SW 1271 (cell line): ENCODE results near the gene SHISA2.

Experiments used
- DNase-seq, 2 experiments: peaks; one replicate each; lab custom pipeline; 2025; lab: John Stamatoyannopoulos, UW

The SHISA2 gene

DNA sequence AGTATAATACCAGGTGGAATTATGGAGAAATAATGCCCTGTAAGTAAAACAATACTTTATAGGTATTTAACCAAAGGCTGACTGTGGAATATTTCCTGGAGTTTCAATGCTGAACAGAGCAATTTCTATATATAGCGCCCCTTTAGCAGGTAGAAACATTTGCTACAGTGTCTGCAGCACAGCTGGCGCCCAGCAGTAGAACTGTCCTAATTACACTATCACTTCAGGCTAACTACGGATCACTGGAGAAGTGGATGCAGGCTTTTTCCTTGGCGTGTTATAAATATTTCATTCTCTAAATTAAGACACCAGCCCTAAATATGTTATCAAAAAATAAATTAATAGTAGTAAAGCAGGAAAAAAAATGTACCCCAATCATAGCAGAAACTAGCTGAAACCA is 3.1 kb downstream of the SHISA2 start:
- no peak for DNase-seq

DNA sequence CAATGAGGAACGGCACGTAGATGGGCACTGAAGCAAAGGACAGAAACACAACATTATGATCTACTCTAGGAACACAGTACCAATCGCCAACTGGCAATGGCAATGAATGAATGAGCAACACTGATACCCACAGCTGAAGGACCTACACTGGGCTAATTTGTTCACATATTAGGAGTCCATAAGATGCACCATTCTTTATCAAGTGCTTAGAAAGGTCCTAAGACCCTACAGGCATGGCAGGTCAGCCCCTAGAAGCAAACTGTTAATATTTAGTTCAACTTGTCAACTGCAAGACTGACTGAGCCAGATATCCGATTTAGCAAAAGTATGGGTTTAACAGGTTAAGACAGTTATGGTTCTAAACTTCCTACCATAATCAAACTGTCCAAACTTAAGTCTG is 4.8 kb downstream of the SHISA2 start:
- no peak for DNase-seq

DNA sequence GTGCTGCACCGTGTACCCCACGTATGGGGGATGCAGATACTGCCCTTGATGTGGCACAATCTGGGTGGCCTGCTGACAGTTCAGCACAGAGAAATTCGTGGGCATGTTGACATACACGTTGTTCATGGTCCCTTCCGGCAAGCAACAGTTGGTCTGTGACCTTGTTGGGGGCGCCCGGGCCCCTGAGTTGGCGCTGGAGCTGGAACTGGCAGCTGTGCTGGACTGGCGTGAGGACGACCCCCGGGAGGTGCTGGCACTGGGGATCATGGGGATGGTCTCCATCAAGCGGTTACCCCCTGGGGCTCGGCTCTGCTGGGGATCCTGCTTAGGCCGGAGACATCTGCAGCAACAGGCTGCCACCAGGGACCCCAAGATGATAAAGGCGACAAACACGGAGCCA is 5.2 kb downstream of the SHISA2 start:
- DNase-seq, result no peak

DNA sequence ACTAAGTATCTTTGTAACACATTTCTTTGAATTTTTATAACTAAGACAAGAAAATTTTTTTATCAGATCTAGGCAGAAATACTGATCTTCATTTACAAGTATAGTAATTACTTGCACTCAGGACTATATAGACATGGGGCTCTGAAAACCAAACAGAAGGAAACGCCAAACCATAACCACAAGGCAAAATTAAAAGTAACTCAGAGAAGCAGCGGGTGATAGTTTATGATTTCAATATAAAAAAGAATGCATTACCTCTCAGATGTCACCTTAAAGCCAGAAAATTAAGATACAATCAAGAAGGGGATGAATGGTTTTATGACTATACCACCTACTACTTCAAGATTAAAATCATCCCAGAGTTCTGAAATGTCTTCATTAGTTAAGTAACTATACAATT is 6.7 kb downstream of the SHISA2 start:
- no peak for DNase-seq

DNA sequence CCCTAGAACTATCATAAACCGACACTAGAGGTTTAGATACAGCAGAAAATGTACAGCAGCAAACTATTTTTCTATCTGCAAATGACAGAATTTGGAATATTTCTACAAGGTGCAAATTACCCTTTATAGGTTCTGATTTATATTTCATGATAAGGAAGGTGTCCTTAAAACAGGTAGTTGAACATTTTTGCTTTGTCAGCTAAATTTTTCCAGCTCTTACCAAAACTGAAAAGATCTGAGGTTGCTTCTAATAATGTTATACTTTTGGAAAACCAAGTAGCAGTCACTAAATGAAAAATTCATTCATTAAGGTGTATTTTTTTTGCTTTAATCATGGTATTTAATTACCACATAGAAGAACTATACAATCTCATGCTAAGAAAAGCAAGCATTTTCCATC is 9.0 kb downstream of the SHISA2 start:
- no peak for DNase-seq

DNA sequence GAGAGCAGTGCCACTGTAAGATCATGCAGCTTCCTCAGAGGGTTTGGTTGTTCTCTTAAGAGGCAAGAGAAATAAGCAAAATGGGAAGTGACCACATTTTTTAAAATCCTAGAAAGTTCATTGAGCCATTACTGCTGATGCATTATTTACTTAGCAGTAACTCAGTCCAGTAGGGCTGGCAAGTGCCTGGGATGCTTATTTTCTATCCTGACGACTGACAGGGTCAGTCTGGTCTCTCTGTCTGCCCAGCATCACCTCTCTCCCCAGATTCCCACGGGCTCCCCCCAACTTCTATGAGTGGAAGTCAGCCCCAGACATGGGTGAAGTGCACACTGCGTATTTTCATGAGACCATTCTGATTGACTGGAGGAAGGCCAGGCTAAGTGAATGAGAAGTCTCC is 10.4 kb downstream of the SHISA2 start:
- DNase-seq, result no peak

DNA sequence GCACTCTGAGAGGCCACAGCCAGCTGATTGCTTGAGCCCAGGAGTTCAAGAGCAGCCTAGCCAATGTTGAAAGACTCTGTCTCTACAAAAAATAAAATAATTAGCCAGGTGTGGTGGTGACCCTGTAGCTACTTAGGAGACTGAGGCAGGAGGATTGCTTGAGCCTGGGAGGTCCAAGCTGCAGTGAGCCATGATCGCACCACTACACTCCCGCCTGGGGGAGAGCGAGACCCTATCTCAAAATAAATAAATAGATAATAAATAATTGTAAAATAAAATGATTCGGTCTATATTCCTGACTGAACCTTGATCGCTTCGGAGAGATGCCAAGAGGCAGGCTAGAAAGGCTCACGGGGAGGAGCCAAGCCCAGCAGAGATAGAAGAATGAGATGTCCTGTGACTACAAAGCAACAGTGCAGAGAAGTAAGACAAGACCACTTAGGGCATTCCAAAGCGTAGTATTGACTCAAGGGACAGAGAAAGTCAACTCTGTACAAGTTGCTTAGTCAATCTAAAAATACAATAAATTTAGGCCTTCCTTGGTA is 12.8 kb downstream of the SHISA2 start:
- DNase-seq, result no peak

DNA sequence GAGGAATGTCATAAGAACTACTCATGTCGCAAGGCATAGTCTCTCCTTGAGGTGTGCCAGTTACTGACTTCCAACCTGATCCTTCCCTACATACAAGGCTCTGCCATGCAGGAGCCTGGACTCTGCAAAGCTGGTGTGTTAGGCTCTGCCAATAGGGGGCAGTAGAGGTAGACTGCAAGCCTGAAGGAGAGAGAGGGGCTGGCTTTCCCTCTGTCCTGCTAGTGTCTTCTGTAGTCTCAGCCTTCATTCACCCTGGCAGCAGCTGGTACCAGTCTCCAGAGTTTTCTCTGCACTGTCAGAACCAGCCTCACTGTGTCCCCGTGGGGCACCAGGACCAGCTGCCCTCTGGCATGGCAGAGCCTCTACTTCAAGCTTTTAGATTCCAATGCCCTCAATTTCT is 14.5 kb downstream of the SHISA2 start:
- peak in 1 of 2 experiments; percentile 11 for DNase-seq

DNA sequence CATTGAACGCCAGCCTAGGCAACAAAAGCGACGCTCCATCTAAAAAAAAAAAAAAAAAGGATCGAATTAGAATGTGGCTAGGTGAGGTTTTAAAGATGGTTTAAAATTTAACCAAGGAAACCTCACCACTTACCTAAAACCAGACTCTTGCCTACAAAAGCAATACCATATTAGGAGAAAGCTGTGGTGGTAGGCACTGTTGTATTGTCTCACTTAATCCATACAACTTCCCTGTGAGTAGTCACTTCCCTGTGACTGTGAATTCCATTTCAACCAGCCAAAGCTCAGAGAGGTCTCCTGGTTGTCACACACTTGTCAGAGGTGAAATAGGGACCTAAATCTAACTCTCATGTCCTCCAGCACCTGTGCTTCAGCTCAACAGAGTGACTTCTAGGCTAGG is 15.4 kb downstream of the SHISA2 start:
- no peak for DNase-seq

DNA sequence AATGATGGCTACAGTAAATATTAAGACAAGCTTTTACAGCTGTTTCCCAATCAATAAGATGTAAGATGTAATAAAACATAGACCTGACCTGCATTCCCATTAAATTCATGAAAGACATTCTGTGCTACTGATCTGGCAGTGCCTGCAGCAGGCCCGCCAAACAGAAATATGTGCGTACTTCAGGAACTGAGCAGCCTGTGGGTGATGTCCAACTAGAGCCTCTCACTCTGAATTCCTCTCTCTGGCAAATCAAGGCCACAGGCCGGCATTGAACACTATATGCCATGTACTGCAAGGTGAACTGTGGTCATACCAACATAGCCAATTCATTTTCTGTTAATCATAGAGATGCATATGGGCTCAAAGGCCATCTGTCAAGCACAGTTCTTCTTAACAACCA is 17.8 kb downstream of the SHISA2 start:
- DNase-seq, result no peak

DNA sequence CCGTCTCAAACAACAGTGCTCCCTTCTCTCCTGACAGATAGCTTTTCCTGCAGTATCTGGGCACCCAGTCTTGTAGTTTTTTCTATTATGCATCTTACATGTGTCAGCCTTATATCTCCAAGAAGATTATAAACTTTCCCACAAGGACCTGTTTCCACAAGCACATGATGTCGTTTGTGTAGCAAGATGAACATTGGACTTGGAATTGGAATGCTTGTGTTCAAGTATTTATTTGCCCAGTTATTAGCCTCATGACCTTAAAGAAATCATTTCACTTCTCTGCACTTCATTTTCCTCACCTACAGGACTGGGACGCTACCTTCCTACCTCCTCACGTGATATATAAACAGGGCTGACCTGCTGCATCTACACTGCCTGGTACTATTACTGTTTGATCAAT is 21.5 kb downstream of the SHISA2 start:
- DNase-seq, result no peak

DNA sequence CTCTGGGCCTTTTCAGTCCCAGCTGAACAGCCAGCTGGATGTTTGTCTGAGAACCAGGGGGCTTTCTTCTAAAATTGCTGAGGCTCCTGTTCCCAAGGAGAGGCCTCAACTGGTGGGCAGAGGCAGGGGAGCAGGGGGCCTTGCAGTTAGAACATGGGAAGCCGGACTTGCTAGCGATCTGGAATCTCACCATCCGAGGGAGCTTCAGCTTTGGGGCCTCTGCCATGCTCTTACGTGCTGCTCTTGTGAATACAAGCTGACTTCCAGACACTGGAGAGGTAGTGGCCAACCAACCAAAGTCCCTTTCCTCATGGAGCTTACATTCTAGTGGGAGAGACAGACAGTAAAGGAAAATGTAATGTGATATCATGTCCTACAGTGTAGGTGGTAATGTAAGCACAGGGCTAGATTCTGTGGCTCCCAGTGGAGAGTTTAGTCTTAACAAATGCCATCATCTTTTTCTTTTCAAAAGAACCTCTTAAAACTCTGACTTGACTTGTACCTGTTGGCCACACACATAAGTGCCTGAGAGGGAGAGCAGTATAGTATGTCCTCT is 22.2 kb downstream of the SHISA2 start:
- no peak for DNase-seq

DNA sequence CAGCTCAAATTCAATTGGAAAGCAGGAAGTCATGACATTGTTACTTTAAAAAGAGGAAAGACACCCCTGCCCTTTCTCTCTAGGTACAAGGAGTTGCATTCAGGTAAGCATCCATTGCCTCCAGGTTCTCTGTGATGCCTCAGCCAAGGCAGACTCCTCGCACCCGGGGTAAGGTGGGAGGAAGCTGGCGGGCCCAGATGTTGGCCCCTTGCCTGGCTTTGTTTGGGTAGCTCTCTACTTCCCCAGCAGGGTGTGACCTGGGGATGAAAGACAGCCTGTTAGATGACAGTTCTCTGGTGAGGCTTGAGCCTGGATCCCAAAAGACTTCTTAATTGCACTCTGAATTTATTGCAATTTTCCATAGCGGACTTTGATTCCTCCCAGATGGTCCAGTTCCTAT is 25.6 kb downstream of the SHISA2 start:
- DNase-seq, result no peak

DNA sequence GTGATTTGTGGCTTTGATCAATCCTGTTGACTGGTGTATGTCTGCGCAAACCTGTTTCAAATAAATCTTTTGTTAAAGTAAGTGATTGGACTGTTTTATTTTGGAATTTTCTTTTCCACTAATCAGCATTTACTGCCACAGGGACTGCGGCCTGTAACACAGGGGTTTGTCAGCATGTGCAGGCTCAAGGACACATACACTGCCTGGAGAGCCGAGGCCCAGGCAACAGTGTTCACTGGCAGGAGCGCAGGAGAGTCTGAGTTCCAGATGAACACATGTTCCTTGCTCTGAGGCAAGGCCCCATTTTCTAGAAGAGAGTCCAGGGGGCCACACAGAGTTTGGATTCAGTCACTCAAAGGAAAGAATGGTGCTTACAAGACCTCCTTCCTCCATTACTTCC is 26.0 kb downstream of the SHISA2 start:
- DNase-seq, result no peak

DNA sequence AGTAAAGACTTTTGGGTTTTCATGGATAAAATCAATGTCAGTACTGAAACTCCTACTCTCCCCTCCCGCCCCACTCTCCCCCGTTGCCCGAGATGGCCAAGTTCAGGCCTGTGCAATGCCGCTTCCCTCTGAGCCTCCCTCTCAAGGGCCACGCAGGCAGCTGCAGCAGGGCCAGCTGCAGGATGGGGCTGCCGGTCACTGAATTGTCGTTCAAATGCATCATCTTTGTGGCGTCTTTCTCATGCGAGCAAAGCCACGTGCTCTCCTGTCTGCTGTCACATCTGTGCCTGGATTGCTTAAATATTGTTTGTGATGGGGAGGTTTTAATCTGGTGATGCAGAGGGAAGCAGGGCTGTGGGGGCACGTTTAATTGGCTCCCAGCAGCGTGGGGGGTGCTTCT is 26.6 kb downstream of the SHISA2 start:
- DNase-seq, result no peak

DNA sequence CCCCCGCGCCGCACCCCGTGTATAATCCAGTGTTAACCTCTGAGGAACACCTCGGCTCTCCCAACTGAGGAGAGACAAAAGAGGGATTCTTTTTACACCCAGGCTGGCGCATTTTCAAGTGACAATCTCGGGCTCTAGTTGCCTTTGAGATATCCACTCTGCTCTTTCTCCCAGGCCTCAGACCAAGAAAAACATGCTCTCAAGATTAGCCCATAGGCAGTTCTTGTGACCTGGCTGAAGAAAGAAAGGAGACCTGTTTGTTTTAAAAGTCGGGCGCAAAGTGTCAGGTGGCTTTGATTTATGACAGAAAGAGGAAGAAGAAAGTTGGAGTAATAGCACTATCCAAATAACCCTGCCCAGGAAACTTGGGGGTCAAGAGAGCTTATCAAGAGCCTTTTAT is 27.3 kb downstream of the SHISA2 start:
- DNase-seq, result no peak

DNA sequence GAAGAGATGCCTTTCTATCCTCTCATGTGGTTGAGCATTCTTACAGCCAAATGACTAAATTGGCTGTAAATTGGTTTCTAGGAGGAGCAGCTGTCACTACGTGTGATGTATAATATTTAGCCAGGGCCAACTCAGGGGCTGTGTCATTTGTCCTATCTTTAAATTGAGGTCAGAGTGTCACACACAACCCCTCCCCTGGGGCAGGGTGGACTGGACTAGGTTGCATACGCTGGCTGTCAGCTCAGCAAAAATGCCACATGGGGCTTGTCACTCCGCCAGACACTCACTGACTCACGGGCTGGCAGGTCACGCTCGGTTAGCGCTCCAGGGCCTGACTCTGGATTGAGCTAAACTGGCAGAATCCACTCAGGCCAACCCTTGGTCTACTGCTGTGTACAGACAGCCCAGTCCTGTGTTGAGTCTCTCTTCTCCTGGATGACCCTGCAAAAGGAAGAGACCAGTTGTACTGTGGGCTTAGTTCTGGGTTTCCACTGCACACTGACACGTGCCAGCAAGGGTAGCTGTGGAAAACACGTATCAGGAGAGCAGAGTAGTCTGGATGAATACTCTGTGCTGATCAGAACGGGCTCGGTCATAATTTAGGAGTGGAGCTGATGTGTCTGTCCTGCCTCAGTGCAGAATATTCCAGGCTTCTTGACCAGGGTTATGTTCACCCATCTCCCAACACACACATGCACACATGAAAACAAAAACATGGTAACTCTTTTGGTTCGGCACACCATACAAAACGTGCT is 29.1 kb downstream of the SHISA2 start:
- DNase-seq, result no peak

DNA sequence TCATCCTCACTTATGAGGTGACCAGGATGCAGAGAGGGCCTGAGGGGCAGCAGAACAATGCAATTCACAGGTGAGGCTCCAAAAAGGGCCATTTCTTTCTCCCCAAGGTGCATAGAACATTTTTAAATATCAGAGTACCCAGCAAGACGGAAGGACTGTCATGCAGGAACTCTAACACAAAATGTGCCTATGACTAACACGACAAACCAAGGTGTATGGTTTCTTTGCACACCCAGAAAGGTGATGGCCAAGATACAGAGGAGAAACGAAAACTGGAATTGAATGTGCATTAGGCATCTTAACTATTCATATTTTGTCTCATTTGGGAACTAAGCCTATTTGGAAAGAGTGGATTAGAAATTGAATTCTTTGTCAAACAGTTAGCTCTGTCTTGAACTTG is 29.9 kb downstream of the SHISA2 start:
- no peak for DNase-seq

DNA sequence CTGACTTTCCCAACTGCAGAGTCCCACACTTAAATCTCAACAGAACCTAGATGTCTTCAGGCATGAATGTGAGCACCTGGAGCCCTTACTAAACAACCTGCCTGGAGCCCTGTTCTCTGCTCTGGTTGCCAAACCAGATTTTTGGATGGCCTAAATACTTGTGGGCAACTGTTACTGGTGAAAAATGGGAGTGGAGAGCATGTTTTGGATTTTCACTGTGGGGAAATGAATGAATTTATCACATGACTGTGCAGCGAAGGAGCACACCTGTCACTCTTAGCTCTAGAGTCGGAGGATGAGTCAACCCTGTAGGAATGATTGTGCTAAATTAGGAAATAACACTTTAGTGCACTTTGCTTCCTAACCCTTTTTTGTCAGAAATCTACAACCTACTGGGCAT is 30.3 kb downstream of the SHISA2 start:
- no peak for DNase-seq

DNA sequence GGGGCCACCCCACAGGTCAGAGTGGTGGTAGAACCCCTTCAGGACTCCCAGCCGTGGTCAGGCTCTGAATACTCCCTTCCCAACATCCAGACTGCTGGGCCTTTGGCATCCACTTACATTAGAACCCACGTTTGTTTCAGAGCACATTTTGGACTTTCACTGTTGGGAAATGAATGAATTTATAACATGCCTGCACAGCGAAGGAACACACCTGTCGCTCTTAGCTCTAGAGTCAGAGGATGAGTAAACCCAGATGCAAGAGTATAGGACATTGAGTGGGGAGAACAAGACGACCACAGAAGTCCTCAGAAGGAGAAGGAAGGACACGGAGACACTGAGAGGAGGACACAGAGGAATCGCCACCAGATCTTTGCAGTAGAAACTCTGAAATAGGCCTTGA is 30.9 kb downstream of the SHISA2 start:
- no peak for DNase-seq

DNA sequence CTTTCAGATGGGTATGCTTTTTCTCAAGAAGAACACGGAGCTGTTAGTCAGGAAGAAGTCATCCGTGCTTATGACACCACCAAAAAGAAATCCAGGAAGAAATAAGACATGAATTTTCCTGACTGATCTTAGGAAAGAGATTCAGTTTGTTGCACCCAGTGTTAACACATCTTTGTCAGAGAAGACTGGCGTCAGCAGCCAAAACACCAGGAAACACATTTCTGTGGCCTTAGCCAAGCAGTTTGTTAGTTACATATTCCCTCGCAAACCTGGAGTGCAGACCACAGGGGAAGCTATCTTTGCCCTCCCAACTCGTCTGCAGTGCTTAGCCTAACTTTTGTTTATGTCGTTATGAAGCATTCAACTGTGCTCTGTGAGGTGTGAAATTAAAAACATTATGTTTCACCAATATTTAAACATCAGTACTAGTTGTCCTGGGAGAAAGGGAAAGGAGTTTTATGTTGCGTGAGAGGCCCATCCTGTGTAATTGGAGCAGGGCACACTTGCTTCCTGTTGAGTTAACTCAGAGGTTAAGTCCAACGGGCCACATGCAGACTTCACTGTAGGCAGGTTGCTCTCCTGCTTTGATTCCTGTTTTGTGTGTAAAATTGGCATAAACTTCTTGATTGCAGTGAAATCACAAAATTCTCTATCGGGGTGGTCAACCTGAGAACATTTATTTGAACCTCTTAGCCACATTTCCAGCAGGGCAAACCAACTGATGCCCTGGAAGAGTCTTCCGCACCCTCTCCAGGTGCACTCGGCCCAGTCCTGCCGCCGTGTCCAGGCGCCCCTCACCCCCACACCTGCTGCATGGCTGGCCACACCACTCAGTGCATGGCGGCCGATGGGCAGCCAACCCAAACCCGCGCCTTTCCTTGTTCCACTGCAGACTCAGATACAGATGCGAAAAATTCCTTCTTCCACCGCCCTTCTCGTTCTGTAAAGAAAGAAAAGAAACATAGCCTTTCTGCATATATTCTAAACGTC is 31.6 kb downstream of the SHISA2 start:
- DNase-seq, result no peak

DNA sequence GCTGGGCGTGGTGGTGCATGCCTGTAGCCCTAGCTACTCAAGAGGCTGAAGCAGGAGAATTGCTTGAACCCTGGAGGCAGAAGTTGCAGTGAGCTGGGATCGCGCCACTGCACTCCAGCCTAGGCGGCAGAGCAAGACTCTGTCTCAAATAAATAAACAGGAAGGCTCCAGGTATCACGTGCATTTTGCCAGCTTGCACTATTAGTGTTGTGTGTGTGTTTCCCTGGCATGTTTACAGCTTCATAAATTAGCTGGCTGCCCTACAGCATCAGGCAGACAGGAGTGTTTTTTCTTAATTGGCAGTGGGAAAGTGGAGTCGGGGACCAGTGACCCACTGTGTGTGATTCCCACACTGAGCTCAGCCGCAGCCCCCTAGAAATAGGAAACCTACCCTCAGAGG is 32.6 kb downstream of the SHISA2 start:
- no peak for DNase-seq
